Activated CD4-positive, alpha-beta T cell treated with anti-CD3 and anti-CD28 coated beads, Interleukin-2, Interleukin-6, amounts not matched to agents 100 ng/mL and 50 ng/mL, durations not matched to agents 16 hours and 8 hours (primary cell): Measurements from ENCODE around the gene SNX27.
"Not testable (repeated sequence)": the region's sequence is repeated elsewhere in the genome, so short reads cannot be mapped to it uniquely, and the experiment has no call there.

Experiments
- DNase-seq: peaks from one replicate; pipeline ENCODE4 v3.0.0-alpha.2; 2020

SNX27 gene

DNA sequence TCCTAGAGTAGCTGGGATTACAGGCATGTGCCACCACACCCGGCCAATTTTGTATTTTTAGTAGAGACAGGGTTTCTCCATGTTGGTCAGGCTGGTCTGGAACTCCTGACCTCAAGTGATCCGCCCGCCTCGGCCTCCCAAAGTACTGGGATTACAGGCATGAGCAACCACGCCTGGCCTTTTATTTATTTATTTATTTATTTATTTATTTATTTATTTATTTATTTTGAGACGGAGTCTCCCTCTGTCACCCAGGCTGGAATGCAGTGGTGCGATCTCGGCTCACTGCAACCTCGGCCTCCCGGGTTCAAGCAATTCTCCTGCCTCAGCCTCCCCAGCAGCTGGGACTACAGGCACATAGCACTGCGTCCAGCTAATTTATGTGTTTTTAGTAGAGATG, 31.2 kb downstream of the SNX27 start:
- not testable (repeated sequence) for DNase-seq

DNA sequence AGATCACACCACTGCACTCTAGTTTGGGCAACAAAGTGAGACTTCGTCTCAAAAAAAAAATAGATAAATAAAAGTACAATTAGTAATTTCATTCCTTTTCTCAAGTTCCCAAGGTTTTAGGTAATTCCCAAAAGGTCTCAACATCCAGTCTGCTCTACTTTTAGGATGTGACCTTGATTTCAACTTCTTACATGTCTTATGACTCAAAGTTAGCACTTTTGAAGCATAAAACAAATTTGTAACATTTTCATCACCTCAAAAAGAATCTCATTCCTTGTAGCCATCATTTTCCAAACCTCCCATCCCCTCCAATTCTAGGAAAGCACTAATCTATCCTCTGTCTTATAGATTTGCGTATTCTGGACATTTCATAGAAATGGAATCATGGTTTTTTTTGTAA, 32.2 kb downstream of the SNX27 start:
- DNase-seq, result no peak

DNA sequence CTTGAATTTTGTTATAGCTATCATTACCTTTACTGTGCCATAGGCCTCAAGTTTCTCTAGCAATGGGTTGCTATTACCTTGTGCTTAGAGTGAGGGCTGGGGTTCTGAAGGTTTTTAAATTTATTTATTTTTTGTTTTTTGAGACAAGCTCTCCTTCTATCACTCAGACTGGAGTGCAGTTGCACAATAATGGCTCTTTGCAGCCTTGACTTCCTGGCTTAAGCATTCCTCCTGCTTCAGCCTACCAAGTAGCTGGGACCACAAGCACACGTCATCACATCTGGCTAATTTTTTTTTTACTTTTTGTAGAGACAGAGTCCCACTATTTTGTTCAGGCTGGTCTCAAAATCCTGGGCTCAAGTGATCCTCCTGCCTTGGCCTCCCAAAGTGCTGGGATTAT, 41.5 kb downstream of the SNX27 start:
- DNase-seq, result no peak

DNA sequence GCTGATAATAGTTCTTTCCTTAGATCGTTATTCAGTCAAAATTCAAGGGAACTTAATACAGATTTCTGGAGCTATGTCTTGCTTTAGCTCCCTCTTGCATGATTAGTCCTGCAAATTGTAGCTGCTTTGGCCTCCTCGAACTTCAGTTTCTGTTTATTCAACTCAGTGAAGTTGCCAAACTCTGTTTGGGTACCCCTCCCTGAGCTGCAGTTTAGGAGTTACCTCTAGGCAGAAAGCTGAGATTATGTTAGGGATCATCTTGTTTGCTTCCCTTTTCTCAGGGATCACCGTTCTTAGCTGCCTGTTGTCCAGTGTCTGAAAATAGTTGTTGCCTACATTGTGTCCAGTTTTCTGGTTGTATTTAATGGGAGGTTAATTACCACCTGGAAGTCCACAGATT, 43.5 kb downstream of the SNX27 start:
- no peak for DNase-seq

DNA sequence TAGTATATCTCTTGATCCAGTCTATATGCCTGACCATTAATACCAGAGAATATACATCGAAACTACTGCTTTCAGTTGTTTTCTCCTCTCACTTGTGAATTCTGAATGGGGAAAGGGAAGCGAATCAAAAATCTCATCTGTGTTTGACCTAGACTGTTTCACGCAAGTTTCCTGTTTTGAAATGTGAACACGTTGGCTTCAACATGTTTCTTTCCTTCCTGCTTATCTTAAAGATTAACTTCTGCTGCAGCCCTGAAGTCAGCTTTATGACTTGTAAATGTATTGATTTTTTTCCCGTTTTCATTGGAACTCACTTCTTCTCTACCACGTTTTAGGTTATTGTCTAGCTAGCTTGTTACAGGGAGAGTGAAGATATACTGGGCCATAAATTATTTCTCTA, 49.9 kb downstream of the SNX27 start:
- no peak for DNase-seq

DNA sequence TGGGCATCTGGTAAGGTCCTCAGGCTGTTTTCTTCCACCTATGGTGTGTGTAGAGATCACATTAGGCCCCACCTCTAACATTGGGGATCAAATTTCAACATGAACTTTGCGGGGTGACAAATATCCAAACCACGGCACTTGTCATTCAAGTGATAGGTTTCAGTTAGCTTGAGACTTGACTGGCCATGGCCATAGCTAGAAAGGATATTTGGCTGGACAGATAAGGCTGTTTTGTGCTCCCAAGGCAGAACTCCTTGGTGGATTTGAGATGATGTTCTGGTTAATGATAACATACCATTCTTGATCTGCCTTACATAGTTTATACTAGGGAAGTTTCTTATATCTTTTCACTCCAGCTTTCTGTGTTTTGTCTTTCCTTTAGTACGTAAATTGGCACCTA, 56.2 kb downstream of the SNX27 start:
- DNase-seq, result no peak

DNA sequence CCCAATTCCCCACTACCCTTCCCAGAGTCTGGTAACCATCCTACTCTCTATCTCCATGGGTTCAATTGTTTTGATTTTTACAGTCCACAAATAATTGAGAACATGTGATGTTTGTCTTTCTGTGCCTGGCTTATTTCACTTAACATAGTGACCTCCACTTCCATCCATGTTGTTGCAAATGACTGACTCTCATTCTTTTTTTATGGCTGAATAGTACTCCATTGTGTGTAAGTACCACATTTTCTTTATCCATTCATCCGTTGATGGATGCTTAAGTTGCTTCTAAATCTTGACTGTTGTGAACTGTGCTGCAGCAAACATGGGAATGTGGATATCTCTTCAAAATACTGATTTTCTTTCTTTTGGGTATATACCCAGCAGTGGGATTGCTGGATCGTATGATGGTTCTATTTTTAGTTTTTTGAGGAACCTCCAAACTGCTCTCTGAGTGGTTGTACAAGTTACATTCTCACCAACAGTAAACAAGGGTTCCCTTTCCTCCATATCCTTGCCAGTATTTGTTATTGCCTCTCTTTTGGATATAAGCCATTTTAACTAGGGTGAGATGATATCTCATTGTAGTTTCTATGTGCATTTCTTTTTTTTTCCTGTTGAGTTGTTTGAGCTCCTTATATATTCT, 58.3 kb downstream of the SNX27 start:
- DNase-seq, result not testable (repeated sequence)

DNA sequence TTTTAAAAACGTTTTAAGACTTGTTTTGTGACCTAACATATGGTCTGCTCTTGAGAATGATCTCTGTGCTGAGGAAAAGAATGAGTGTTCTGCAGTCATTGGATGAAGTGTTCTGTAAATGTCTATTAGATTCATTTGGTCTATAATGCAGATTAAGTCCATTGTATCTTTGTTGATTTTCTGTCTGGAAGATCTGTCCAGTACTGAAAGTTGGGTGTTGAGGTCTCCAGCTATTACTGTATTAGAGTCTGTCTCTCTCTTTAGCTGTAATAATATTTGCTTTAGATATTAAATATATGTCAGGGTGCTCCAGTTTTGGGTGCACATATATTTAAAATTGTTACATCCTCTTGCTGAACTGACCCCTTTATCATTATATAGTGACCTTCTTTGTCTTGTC, 61.6 kb downstream of the SNX27 start:
- DNase-seq, result no peak

DNA sequence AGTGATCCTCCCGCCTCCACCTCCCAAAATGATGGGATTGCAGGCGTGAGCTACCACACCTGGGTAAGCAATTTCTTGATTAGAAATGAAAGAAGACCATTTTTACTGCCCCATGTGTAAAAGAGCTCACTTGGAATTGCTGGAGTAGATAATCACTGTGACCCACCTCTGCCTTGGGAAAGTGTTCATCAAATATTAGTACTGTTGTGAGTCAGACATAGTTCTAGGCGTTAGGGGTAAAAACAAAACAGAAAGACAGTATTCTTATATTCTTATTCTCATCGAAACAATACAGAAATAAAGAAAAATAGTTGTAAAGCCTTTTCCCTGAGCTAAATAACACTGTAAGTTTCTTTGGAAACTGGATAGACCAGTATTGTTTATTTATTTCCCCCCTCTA, 68.5 kb downstream of the SNX27 start:
- DNase-seq, result no peak

DNA sequence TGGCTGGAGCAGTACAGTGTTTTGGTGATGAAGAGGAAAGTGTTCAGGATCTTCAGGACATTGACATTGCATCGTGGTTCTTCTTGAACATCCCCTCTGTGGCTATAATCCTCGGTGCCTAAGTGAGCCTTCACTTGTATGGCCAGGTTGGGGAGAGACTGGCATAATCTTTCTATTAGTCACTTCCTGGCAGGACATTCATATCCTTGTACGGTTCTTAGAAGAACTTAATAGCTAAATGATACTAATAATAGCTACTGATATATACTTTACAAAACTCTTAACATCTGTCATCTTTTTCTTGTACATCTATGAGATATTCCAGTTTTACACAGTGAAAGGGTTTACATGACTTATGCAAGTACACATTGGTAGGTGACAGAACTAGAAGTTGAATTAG, 69.0 kb downstream of the SNX27 start:
- DNase-seq, result peak; percentile 15

DNA sequence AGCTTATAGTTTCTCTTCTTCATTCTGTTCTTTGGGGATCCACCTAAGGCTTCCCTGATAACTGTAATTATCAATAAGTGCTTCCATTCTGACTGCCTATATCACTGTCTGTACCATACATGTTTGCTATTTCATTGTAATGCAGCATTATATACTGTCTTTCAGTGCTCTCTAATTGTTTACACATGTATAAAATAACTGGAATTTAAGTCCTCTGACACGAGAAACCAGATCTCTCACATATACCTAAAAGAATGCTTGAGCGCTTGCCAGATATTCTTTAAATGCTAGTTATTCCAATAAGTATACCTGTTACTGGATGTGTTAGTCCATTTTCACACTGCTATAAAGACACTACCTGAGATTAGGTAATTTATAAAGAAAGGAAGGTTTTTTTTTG, 70.1 kb downstream of the SNX27 start:
- DNase-seq, result no peak

DNA sequence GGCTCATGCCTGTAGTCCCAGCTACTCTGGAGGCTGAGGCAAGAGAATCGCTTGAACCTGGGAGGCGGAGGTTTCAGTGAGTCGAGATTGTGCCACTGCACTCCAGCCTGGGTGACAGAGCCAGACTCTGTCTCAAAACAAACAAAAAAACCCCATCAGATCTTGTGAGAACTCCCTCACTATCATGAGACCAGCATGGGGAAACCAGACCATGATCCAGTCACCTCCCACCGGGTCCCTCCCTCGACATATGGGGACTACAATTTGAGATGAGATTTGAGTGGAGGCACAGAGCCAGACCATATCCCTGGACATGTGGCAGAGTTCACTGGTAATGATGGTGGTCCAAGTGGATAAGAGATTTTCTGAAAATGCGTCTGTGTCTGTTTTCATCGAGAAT, 71.1 kb downstream of the SNX27 start:
- DNase-seq, result not testable (repeated sequence)

DNA sequence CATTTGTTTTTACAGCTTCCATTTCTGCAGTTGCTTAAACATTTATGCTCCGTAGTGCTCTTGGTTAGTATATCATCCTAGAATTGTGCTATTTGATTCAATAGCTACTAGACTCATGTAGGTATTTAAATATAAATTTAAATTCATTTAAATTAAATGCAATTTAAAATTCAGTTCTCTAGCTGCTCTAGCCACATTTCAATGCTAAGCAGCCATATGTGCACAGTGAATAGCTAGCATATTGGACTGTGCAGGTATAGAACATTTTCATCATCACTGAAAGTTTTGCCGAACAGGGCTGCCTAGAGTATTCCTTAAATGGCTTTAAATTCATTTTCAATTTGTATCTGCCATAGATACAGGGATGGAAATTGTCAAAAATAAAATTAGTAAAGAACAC, 72.3 kb downstream of the SNX27 start:
- no peak for DNase-seq

DNA sequence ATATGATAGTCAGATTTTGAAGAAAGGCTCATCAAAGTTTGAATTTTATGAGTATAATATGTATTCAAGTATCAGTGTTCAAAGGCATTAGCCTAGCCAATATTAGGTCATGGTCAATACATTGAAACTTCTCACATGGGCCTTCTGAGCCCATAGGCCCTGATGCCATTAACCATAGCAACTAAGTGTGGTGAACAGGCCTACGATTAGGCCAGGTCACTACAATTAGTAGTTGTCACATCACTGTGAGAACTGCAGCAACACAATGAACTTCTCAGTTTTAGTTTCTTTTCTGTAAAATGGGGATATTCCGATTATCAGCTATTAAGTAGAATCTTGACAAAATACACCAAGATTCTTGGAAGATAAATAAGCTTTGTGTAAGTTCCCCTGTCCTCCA, 74.7 kb downstream of the SNX27 start:
- DNase-seq, result no peak

DNA sequence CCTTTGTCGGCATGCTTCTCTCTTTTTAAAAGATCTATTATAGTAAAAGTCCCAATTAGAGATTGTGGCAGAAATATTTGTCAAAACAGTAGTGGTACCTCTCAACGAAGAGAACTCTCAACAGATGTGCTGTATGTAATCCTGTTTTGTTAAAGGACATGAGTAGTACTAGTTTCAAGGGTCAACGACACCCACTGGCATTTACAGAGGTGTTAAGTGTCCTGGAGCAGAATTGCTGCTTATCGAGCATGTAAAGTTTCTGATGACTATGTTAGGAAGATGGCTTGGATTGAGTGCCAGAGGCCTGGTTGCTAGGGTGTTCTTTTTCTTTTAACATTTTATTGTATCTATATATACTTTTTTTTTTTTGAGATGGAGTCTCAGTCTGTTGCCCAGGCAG, 77.6 kb downstream of the SNX27 start:
- no peak for DNase-seq

DNA sequence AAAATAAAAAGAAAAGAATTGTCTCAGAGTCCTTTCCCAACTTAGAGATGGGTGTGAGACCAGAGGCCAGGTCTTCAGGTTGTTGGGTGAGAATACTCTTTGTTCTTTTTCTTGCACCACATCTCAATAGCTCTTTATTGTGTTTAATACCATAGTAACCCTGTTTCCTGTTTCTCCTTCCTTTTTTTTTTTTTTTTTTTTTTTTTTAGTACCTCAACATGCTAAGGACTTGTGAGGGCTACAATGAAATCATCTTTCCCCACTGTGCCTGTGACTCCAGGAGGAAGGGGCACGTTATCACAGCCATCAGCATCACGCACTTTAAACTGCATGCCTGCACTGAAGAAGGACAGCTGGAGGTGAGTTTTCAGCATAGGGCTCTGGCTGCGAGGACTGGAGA, 80.4 kb downstream of the SNX27 start:
- DNase-seq, result no peak

DNA sequence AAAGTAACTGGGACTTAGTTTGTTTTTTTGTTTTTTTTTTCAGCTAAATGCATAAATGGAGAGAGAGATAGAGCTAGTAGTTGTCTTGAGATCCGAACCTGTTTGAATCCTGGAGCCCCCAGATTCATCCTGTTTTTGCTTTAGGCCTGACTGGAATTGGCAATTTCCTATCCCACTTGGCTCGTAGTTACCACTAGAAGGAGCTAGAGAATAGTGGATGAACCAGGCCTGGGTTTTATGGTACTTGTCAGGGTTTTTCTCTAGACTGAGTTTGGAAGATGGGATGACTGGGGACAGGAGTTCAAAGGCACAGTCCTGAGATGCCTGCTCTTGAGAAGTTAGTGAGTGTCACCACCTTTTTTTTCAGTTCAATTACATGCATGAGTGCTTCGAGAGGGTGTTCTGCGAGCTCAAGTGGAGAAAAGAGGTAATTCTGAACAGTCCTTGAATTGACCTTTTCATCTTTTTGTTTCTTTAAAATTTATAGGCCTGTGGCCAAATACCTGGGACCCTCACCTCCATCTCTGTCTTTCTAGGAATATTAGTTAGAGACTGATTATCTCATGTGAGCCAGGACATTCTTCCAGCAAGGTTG, 81.3 kb downstream of the SNX27 start:
- DNase-seq, result no peak

DNA sequence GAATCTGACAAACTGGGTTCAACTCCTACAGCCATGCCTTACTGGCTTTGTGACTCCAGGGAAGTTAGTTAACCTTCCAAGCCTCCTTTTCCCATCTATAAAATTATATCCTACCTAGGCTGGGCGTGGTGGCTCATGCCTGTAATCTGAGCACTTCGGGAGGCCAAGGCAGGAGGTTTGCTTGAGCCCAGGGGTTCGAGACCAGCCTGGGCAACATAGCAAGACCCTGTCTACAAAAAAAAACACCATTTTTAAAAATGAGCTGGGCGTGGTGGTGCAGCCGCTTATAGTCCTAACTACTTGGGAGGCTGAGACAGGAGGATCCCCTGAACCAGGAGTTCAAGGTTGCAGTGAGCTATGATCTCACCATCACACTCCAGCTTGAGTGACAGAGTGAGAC, 89.7 kb downstream of the SNX27 start:
- DNase-seq, result no peak

DNA sequence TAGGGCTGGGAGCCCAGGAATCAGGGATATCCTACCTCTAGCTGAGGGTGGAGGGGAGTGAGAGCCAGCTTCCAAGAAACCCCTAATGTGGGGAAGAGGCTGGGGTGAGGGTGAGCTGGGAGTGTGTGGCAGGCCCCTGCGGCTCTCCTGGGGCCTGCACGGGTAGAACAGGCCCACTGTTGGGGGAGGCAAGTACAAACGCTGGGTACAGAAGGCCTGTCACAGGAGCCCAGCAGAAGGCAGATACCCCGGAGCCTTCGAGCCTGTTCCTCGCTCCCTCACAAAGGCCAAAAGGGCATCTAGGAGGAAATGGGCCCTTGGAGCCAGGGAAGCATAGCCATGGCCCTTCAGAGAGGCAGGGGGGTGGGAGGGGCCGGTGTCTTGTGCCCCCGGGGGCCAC, 91.1 kb downstream of the SNX27 start:
- no peak for DNase-seq

DNA sequence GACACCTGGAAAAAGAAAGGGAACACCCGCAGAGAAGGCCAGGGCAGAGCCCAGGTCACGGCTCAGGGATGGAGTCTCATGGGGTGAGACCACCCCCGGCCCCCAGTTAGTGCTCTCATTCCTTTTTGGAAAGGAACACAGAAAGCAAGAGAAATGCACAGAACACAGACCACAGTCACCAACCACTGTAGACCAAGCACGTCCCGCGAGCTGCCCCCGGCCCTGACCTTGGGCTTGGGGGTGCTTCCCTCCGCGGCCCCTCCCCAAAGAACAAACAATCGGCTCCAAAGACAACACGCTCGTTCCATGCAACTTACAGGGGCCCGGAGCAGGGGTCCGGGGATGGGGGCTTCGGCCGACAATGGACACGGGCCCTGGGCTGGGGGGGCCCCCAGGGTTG, 92.0 kb downstream of the SNX27 start:
- no peak for DNase-seq

DNA sequence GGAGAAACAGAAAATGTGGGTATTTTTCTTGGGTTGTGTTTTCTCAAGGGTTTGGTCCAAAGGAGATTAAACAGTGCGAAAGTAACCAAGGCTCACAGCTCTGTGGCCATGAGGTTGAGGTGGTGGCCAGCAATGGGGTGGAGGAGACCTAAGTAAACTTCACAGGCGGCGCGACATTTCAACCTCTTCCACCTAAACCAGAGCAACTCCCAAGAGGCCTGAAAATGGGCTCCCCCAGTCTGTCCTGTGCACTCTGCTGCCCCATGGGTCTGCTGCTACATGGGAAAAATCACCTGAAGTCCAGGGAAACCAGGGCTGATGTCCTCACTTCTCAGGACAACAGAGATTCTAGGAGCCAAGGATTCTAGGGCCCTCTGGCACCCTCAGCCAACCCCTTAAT, 92.4 kb downstream of the SNX27 start:
- DNase-seq, result no peak

DNA sequence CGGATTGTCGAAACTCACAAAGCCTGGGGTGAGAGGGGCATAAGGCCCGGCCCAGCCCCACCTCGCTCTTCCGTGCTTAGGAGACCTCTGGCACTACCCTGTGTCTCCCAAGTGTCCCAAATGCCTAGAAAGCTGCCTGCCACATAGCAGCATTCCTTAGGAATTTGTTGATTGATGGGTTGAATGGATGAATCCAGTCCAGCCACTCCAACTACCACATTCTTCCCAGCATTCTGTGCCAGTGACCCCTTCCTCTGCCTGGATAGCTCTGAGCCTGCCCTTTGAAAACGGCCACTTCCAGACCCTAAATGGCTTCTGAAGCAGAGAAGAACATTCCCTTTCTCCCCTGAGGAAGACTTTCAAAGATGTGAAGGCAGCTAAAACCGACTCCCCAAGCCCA, 93.3 kb downstream of the SNX27 start:
- no peak for DNase-seq

DNA sequence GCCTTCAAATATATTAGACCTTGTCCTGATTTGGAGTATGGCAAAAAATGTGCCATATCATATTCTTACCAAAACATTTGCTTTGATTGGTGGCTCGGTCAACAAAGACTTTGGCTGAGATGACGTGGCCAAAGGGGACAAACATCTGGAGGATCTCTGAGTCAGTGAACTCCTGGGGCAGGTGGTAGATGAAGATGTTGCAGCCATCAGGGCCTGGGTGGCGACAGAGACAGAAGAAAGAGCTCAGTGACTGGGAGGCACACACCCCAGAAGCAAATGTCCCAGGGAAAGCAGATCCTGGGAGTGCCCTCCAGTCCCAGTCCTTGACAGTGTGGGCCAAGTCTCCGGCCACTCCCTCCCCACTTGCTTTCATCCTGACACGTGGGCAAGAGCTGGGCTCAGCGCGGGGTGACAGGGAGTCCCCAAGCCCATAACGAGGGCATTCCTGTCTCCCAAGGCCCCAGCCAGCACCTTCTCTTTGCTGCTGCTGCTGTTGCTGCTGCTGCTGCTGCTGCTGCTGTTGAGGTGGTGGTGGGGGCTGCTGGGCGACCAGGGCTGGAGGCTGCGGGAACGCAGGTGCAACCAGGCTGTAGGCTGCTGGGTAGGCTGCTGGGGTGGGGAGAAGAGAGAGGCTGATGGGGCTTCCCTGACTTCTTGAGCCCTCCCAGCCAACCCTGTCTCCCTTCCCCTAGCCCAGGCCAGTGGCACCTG, 94.1 kb downstream of the SNX27 start:
- DNase-seq, result no peak
